ENCODE data around the gene RNU1-1. TPM values are rescaled to one million over a fixed set of nuclear protein-coding genes. Genes with fewer than 3 reads are reported as not detected.
"Not testable (repeated sequence)": the region's sequence is repeated elsewhere in the genome, so short reads cannot be mapped to it uniquely, and the experiment has no call there.

Gene RNU1-1
- 6,622 TPM for total RNA-seq
- long read RNA-seq: 0 reads

DNA sequence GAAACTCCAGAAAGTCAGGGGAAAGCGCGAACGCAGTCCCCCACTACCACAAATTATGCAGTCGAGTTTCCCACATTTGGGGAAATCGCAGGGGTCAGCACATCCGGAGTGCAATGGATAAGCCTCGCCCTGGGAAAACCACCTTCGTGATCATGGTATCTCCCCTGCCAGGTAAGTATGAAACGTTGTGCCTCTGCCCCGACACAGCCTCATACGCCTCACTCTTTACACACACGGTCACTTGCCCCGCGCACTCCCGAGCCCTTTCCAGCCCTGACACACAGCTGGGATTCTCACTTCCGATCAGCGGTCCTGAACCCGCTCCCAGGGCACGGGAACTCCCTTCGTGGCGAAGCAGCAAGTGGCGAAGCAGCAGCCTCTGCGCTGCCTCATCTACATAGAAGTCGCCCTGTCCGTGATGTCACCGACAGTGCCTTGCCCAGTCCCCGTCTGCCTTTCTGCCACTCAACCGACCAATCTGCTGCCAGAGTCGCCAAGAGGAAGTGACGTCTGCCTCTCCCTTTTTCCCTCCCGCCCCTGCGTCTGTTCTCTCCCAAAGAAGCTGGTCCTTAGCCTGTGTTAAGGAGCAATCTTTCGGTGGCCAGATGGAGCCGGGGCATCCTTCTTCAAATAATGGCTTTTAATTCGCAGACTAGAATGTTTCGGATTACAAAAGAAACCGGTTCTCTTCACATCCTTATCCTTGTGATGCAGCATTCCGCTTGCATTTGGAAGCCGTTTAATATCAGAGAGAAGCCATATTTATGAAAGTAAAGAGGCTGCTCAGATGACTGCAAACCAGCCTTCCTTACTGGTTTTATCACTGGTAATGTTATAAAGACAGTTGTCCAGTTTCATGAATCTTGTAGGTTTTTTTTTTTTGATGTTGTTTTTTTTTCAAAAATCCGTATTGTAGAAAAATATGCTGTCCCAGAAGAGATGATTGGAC is at the start of gene RNU1-1:
RNU1-1 (minus strand) TSS at position 179 of the 949 bp plus-strand sequence.
- Histone ChIP-seq H3K4me3 (peak within 1 kb of the TSS; percentile 43), H3K27ac (peak within 1 kb of the TSS; percentile 90)
- H3K36me3 ChIP-seq; H3K4me1 ChIP-seq; intact Hi-C loops (cut with DNase I); H3K9me3 ChIP-seq; H3K27me3 ChIP-seq: not testable (repeated sequence)
- DNase-seq (peak; percentile 88), ATAC-seq (peak; percentile 58)

GRCh38 chr1:16561035-16561434 is 47.0 kb upstream of the RNU1-1 start:
- intact Hi-C loops (cut with DNase I); H3K4me3 ChIP-seq: not testable (repeated sequence)

DNA sequence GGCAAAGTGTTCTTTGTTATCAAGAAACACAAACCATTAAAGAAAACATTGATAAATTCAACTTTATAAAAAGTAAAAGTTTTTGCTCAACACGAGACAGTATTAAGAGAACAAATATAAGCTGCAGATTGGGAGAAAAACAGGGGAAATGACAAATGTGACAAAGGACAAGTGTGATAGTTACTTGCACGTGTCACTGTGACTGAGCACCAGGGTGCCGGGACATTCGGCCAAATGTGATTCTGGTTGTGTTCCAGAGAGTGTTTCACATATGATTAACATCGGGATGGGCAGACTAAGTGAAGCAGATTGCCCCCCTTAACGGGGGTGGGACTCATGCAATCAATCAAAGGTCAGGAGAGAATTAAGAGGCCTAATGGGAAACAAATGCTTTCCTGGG is 46.4 kb upstream of the RNU1-1 start:
- DNase-seq; ATAC-seq; H3K4me1 ChIP-seq; H3K36me3 ChIP-seq; H3K27ac ChIP-seq; intact Hi-C loops (cut with DNase I); H3K9me3 ChIP-seq; H3K4me3 ChIP-seq; H3K27me3 ChIP-seq: not testable (repeated sequence)

More at GRCh38 chr1:16561035-16561434, 47.0 kb upstream of the RNU1-1 start:
- not testable (repeated sequence) for H3K4me1 ChIP-seq, DNase-seq, ATAC-seq, H3K9me3 ChIP-seq, H3K27me3 ChIP-seq, H3K27ac ChIP-seq, H3K36me3 ChIP-seq

- not testable (repeated sequence) for H3K27ac ChIP-seq, DNase-seq, H3K27me3 ChIP-seq
Observed at GRCh38 chr1:16559688-16560087, 45.6 kb upstream of the RNU1-1 start.

DNA sequence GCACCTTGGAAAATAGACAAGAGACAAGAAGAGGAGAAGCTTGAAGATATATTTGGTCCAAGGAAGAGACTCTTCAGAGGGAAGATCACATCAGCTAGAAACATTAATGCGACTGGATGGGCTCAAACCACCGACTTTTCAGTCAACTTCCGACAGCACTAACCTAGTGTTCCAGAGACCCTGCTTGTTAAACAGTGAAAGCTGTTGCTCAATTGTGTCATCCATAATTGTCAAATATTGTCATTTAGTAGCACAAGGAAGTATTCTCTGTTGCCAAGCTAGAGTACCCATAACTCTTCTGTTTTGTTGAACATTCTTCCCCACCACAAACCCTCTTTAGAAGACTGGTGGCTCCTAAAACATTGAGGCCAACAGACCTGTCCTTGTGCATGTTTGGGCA is 42.9 kb upstream of the RNU1-1 start:
- H3K27me3 ChIP-seq; DNase-seq; H3K9me3 ChIP-seq; intact Hi-C loops (cut with DNase I); H3K27ac ChIP-seq; H3K4me3 ChIP-seq; ATAC-seq; H3K4me1 ChIP-seq; H3K36me3 ChIP-seq: not testable (repeated sequence)

More at GRCh38 chr1:16559688-16560087, 45.6 kb upstream of the RNU1-1 start:
- H3K4me3 ChIP-seq; H3K9me3 ChIP-seq; intact Hi-C loops (cut with DNase I); ATAC-seq; H3K36me3 ChIP-seq; H3K4me1 ChIP-seq: not testable (repeated sequence)

DNA sequence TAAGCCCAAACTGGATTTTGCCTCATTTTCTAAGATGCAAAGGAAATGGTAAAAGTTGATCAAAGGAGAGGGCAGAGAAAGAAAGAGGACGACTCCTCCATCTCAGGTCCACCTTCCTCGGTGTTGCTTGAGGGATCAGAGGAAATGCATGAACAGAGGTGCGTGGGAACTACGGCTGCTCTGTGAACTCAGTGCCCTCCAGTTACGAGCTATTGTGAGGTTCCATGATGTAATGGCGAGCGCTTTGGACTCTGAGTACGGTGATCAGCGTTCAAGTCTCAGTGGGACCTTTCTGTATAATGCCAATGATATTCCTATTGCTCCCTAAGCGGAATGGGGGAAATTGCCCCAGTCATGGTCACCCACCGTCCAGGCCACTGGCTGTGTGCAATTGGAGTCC is 39.2 kb upstream of the RNU1-1 start:
- peak; percentile 23 for ATAC-seq

DNA sequence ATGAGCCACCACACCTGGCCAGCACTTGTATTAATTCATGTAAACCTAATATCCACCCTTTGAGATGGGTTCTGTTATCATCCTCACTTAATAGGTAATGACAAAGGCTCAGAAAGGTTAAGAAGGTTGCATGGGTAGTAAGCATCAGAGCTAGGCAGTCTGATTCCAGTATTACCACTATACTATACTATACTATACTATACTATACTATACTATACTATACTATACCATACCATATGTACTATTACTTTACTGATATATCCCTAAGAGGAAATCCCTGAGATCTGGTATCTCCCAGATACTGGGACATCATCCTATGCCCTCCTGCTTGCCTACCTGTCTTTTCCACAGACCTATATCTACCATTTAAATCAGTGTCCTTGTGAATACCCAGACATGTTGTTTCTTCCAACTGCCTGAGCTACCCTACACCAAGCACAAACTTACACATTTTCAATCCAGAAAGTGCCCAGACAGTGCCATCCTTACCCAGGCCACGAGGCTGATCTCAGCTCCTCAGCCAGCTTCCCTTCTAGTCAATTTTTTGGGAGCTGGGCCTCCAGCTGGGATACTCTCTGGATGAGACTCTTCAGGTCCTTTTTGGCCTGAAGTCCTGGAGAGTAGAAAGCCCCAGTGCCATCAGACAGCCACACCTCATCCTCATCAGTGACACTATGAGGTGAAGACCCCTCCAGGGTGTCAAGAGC is 36.3 kb upstream of the RNU1-1 start:
- DNase-seq; H3K4me3 ChIP-seq; H3K27me3 ChIP-seq; H3K27ac ChIP-seq; intact Hi-C loops (cut with DNase I); H3K36me3 ChIP-seq; ATAC-seq; H3K9me3 ChIP-seq; H3K4me1 ChIP-seq: not testable (repeated sequence)

More for the DNA sequence above, 39.2 kb upstream of the RNU1-1 start:
- H3K9me3 ChIP-seq; H3K4me1 ChIP-seq; H3K4me3 ChIP-seq; H3K27ac ChIP-seq; intact Hi-C loops (cut with DNase I); H3K27me3 ChIP-seq; H3K36me3 ChIP-seq; DNase-seq: not testable (repeated sequence)

- H3K4me3 ChIP-seq; H3K4me1 ChIP-seq; H3K27me3 ChIP-seq; DNase-seq; ATAC-seq; H3K36me3 ChIP-seq; H3K27ac ChIP-seq; H3K9me3 ChIP-seq; intact Hi-C loops (cut with DNase I): not testable (repeated sequence)
Observed at GRCh38 chr1:16549545-16549944, 35.5 kb upstream of the RNU1-1 start.

GRCh38 chr1:16547502-16548241 is 33.6 kb upstream of the RNU1-1 start:
- intact Hi-C loops (cut with DNase I); H3K9me3 ChIP-seq; H3K4me1 ChIP-seq; H3K27ac ChIP-seq; H3K27me3 ChIP-seq; ATAC-seq; H3K4me3 ChIP-seq; H3K36me3 ChIP-seq; DNase-seq: not testable (repeated sequence)

DNA sequence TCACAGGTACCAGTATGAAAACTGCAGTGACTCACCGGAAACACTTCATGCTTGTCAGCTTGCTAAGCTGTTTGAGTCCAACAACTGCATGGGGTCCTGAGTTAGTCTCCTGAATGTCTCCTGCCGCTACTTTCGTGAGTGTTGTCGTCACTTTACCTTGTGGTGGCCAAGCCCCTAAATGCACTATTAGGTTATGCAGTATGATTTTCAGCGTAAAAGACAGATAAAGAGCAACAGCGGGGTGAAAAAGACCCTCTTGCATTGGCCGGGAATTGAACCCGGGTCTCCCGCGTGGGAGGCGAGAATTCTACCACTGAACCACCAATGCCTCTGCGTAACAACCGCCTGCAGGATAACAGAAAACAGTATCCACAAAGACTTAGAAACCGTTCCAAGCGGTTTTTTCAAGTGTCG is 31.6 kb upstream of the RNU1-1 start:
- H3K36me3 ChIP-seq; DNase-seq; ATAC-seq; intact Hi-C loops (cut with DNase I); H3K27me3 ChIP-seq; H3K27ac ChIP-seq; H3K9me3 ChIP-seq; H3K4me3 ChIP-seq; H3K4me1 ChIP-seq: not testable (repeated sequence)

GRCh38 chr1:16540421-16540893 is 26.4 kb upstream of the RNU1-1 start:
- H3K36me3 ChIP-seq; H3K4me3 ChIP-seq; DNase-seq; H3K27ac ChIP-seq; intact Hi-C loops (cut with DNase I); H3K4me1 ChIP-seq; H3K9me3 ChIP-seq; ATAC-seq; H3K27me3 ChIP-seq: not testable (repeated sequence)

GRCh38 chr1:16537528-16537927 is 23.4 kb upstream of the RNU1-1 start:
- DNase-seq; intact Hi-C loops (cut with DNase I); ATAC-seq; H3K4me1 ChIP-seq; H3K36me3 ChIP-seq; H3K4me3 ChIP-seq; H3K9me3 ChIP-seq; H3K27ac ChIP-seq: not testable (repeated sequence)
- H3K27me3 ChIP-seq: peaks cover 13% of the 10 kb centered on the region

GRCh38 chr1:16536796-16537195 is 22.7 kb upstream of the RNU1-1 start:
- DNase-seq; intact Hi-C loops (cut with DNase I); H3K27ac ChIP-seq; H3K36me3 ChIP-seq; H3K9me3 ChIP-seq; H3K4me3 ChIP-seq; H3K4me1 ChIP-seq; ATAC-seq: not testable (repeated sequence)
- H3K27me3 ChIP-seq: peaks cover 17% of the 10 kb centered on the region

Measured in upper lobe of right lung (tissue), 1 donor.